Prostate gland (tissue), 2 donors: ENCODE data around the gene TRPV6. TPM values are rescaled to one million over a fixed set of nuclear protein-coding genes. Genes with fewer than 3 reads are reported as not detected.

Experiments
- DNase-seq: peaks from one replicate; pipeline ENCODE4 v3.0.0-alpha.2; 2019; ENCODE audit warnings: low spot score
- H3K27ac ChIP-seq, 2 donors: fragments of 200-600 bp; sonication (generic); 2 replicates each; pipeline ENCODE4 v1.5.1; 2017 to 2019
- H3K27me3 ChIP-seq: fragments of 200-600 bp; sonication (generic); replicated peaks from 2 replicates; pipeline ENCODE4 v1.5.1; 2019; ENCODE audit not compliant: insufficient read depth
- H3K36me3 ChIP-seq, 2 donors: fragments of 200-600 bp; sonication (generic); 1 replicate in 1 of 2; 2 replicates in 1 of 2; pipeline versions ENCODE4 v1.5.1 to v1.8.1; 2017 to 2019
- H3K4me1 ChIP-seq: fragments of 200-600 bp; sonication (generic); replicated peaks from 2 replicates; pipeline ENCODE4 v1.5.1; 2019
- H3K4me3 ChIP-seq, 2 donors: fragments of 200-600 bp; sonication (generic); 2 replicates each; pipeline ENCODE4 v1.5.1; 2017 to 2019
- H3K9me3 ChIP-seq: fragments of 200-600 bp; sonication (generic); 2 replicates; pipeline ENCODE4 v1.5.1; 2017
- CTCF ChIP-seq, 4 experiments: fragments of 200-600 bp in 2 of 4; fragments of 450-650 bp in 2 of 4; sonication (generic) in 2 of 4; IDR thresholded peaks; 1 replicate in 3 of 4; 2 replicates in 1 of 4; pipeline ENCODE4 v1.5.1; 2016 to 2019; ENCODE audit warnings: antibody characterized with exemption in 4 of 4, mild to moderate bottlenecking in 2 of 4, moderate library complexity in 2 of 4
- POLR2A ChIP-seq: fragments of 450-650 bp; IDR thresholded peaks from one replicate; pipeline ENCODE4 v1.6.1; 2016; ENCODE audit warnings: antibody characterized with exemption, mild to moderate bottlenecking
- POLR2AphosphoS5 ChIP-seq: sonication (generic); formaldehyde crosslinking; IDR thresholded peaks from one replicate; pipeline ENCODE4 v1.6.1; 2017; ENCODE audit warnings: antibody characterized with exemption
- WGBS: methylation state at CpG from one replicate; pipeline ENCODE4 v1.1.5; 2018; 5-methylcytosine and 5-hydroxymethylcytosine counted together
- intact Hi-C: fragments of 100-400 bp; cut with DNase I; formaldehyde crosslinking; loops from one replicate; pipeline ENCODE4 v1.14.2; 2022
- total RNA-seq, 2 donors: library from RNA; depleted of rRNA; stranded (reverse); fragments of >200 nt; gene quantifications; one replicate each; pipeline ENCODE4 v1.1.0, GENCODE V29; 2016

TRPV6 gene
- total RNA-seq, 2 donors from 2014 or later, result 47.0 to 82.0 TPM

DNA sequence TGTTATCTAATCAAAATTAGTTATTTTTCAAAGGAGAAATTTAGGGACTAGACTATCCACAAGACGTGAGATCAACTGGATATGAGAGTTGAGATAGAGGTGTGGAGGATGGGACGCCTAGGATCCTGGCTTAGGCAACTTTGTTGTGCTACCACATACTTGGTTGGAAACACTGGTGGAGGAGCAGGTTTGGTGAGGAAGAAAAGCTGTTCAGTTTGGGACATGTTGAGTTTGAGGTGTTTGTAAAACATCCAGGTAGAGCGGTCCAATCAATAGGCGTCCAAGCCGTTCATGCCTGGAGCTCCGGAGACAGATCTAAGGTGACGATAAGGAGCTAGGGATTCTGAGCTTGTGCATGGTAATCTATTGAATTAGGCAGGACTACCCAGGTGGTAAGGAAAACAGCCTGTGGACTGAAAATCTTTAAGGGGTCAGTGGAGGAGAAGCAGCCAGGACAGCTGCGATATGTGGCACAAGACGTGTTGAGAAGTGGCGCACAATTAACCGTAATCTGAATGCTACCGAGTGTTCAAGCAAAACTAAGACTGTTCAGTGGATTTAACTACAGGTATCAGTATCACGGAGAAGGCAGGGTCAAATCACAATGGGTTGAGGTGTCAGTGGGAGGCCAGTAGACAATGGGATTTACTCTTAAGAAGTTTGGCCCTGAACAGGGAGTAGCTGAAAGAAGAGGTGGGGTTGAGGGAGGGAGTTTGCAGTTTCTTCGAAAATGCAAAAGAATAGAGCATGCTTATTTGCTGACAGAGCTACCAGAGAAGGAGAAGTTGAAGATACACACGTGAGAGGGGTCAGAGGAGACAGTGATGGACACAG, 16.1 kb upstream of the TRPV6 start:
- Histone ChIP-seq H3K36me3 (no peaks in the 10 kb centered on the region), H3K9me3 (no peaks in the 10 kb centered on the region), H3K4me3 (no peak overlapping the region), H3K27ac (peak overlapping the region in 1 of 2 donors; percentile 11), H3K27me3 (no peaks in the 10 kb centered on the region), H3K4me1 (no peaks in the 10 kb centered on the region)
- no peak for TF ChIP-seq POLR2A
- no peak for TF ChIP-seq CTCF (IDR thresholded peaks at IDR 0.05)
- peak; percentile 62 for TF ChIP-seq POLR2AphosphoS5
- 54% methylated on average over 15 of the region's 15 CpGs for WGBS
- peak; percentile 66 for DNase-seq
- intact Hi-C loops, result no loop called here

DNA sequence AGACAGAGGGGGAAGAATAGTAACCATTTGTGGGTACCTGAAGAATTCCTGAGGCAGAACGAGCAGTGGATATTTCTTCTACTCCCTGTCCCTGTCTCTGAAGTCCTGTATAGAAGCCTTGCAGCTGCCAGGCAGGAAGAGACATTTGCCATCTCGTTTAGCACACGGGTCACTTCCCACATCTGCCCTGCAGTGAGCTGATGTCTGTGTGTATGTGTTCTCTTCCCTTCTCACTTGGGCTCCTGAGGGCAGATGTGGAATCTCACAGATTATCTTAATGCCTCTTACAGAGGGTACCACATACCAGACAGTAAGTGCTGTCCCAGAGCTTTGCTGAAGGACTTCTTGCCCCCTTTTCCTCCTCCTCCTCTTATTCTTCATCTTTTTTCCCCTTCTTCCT, 14.1 kb upstream of the TRPV6 start:
- intact Hi-C loops, result no loop called here
- H3K4me1 ChIP-seq, result peaks cover 1% of the 10 kb centered on the region
- no peaks in the 10 kb centered on the region for H3K36me3 ChIP-seq
- DNase-seq, result no peak
- no peaks in the 10 kb centered on the region for H3K27me3 ChIP-seq
- H3K27ac ChIP-seq, result no peak overlapping the region
- TF ChIP-seq CTCF (IDR thresholded peaks at IDR 0.05) (no peak), POLR2AphosphoS5 (no peak), POLR2A (no peak)
- H3K9me3 ChIP-seq, result no peaks in the 10 kb centered on the region
- 45% methylated on average over 3 of the region's 3 CpGs for WGBS
- H3K4me3 ChIP-seq, result no peak overlapping the region

DNA sequence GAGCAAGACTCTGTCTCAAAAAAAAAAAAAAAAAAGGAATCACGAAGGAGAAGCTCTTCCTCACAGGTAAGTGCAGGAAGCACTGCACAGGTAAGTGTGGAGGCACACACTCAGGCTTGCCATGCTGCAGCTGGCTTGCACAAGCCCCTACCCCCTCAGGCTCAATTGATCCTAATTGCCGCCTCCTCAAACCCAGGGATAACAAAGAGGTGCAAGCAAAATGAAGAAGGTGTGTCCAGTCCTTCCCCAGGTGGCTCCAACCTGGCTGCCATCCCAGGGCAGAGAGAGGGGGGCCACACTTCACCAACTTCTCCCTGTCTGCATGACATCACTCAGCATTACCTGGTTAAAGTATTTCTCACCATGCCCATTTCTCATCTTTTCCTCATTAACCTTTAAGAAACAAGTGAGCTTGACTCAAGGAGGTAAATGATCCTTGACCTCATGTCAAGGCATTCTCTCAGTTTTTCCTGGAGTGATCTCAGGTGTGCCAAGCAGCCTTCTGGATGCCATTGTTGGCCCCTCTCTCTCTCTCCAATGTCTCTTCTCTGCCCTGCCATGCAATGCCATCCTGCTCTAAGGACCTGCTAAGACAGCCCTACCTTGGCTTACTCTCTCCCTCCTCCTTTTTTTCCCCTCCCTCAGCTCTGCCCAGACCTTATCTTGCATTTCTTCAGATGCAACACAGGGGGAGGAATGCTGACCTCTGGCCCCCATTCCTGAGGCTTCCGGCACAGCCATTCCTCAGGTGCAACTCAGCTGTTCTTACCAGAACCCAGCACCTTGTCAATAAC, 13.0 kb upstream of the TRPV6 start:
- Histone ChIP-seq H3K36me3 (no peaks in the 10 kb centered on the region), H3K4me3 (no peak overlapping the region), H3K9me3 (no peaks in the 10 kb centered on the region), H3K27me3 (no peaks in the 10 kb centered on the region), H3K27ac (no peak overlapping the region), H3K4me1 (peaks cover 8% of the 10 kb centered on the region)
- TF ChIP-seq POLR2A (no peak), POLR2AphosphoS5 (no peak), CTCF (IDR thresholded peaks at IDR 0.05) (no peak)
- 63% methylated on average over 3 of the region's 3 CpGs for WGBS
- intact Hi-C loops, result no loop called here
- DNase-seq, result no peak

DNA sequence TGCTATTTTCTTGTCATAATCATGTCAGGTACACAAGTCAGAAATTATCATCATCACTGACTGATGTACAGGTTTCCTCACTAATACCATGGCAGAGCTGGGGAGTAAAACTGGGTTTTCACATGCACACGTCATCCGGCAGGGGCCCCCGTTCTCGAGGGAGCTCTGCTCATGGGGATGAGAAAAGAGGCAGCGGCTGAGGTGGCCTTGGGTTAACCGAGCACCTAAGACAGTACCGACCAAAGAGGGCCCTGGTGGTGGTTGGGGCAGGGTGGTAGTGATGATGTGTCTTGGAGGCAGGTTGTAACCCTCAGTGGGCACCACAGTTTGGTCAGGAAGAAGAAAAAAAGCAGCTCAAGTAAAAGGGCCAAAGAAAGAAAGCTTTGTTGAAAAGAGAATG, 12.1 kb upstream of the TRPV6 start:
- Histone ChIP-seq H3K9me3 (no peaks in the 10 kb centered on the region), H3K27me3 (no peaks in the 10 kb centered on the region), H3K27ac (peak overlapping the region in 1 of 2 donors; percentile 71), H3K4me1 (peaks cover 8% of the 10 kb centered on the region), H3K36me3 (no peaks in the 10 kb centered on the region), H3K4me3 (no peak overlapping the region)
- intact Hi-C loops, result no loop called here
- TF ChIP-seq POLR2A, result no peak
- no peak for TF ChIP-seq POLR2AphosphoS5
- no peak for TF ChIP-seq CTCF (IDR thresholded peaks at IDR 0.05)
- 95% methylated on average over 7 of the region's 7 CpGs for WGBS
- DNase-seq, result no peak
